ENCODE data around the gene CNDP2. TPM values are rescaled to one million over a fixed set of nuclear protein-coding genes. Genes with fewer than 3 reads are reported as not detected.

Gene CNDP2
- total RNA-seq, 1 experiment from 2014 or later: 161 TPM

- no peak overlapping the region for H3K27ac ChIP-seq
- no peaks in the 10 kb centered on the region for H3K36me3 ChIP-seq (ENCODE audit: low read depth)
- no peaks in the 10 kb centered on the region for H3K9me3 ChIP-seq (ENCODE audit: insufficient read depth, low read depth)
- BruUV-seq (replicated peaks): no TSS peak
- no peaks in the 10 kb centered on the region for H4K20me1 ChIP-seq (ENCODE audit: insufficient read depth)
- H3K27me3 ChIP-seq (ENCODE audit: insufficient read depth, low read depth): peaks cover 48% of the 10 kb centered on the region; the same call in 1 of the 2 replicates
- H3K4me3 ChIP-seq: no peak overlapping the region
- DNase-seq: no peak
- TF ChIP-seq EZH2 (IDR thresholded peaks at IDR 0.05; ENCODE audit: low read depth): no peak
- no peak for TF ChIP-seq CTCF (conservative IDR thresholded peaks at IDR 0.05)
- H2AFZ ChIP-seq: no peak overlapping the region
- no peaks in the 10 kb centered on the region for H3K79me2 ChIP-seq (ENCODE audit: low read depth)
- no peaks in the 10 kb centered on the region for H3K9me2 ChIP-seq (ENCODE audit: insufficient read depth)
- ChIA-PET CTCF (no interaction called here), POLR2A (ENCODE audit: unreplicated experiment) (no interaction called here)
- intact Hi-C loops (cut with micrococcal nuclease; ENCODE audit: unreplicated experiment): no loop called here
- H3K4me1 ChIP-seq (replicated peaks; ENCODE audit: insufficient read depth): peaks cover 8% of the 10 kb centered on the region; the same call in 1 of the 2 replicates
- H3K4me2 ChIP-seq: no peak overlapping the region
- H3F3A ChIP-seq (ENCODE audit: insufficient read depth, low read depth): no peaks in the 10 kb centered on the region
Measured at GRCh38 chr18:74530584-74530862, 34.4 kb downstream of the CNDP2 start.

- BruUV-seq (replicated peaks): no TSS peak
- Histone ChIP-seq H3K27me3 (ENCODE audit: insufficient read depth, low read depth) (peaks cover 48% of the 10 kb centered on the region; the same call in 1 of the 2 replicates), H3K4me2 (no peak overlapping the region), H3K27ac (no peak overlapping the region), H2AFZ (no peak overlapping the region), H3F3A (ENCODE audit: insufficient read depth, low read depth) (no peaks in the 10 kb centered on the region), H3K79me2 (ENCODE audit: low read depth) (no peaks in the 10 kb centered on the region), H3K4me1 (replicated peaks; ENCODE audit: insufficient read depth) (peaks cover 8% of the 10 kb centered on the region; the same call in 1 of the 2 replicates), H3K36me3 (ENCODE audit: low read depth) (no peaks in the 10 kb centered on the region), H3K9me3 (ENCODE audit: insufficient read depth, low read depth) (no peaks in the 10 kb centered on the region), H4K20me1 (ENCODE audit: insufficient read depth) (no peaks in the 10 kb centered on the region), H3K9me2 (ENCODE audit: insufficient read depth) (no peaks in the 10 kb centered on the region), H3K4me3 (no peak overlapping the region)
- ChIA-PET CTCF (no interaction called here), POLR2A (ENCODE audit: unreplicated experiment) (no interaction called here)
- intact Hi-C loops (cut with micrococcal nuclease; ENCODE audit: unreplicated experiment): no loop called here
- DNase-seq: no peak
- TF ChIP-seq CTCF (conservative IDR thresholded peaks at IDR 0.05) (no peak), EZH2 (IDR thresholded peaks at IDR 0.05; ENCODE audit: low read depth) (no peak)
Measured at GRCh38 chr18:74531043-74531442, 34.9 kb downstream of the CNDP2 start.

GRCh38 chr18:74532511-74533025, 36.4 kb downstream of the CNDP2 start:
- ChIA-PET CTCF (no interaction called here), POLR2A (ENCODE audit: unreplicated experiment) (no interaction called here)
- intact Hi-C loops (cut with micrococcal nuclease; ENCODE audit: unreplicated experiment): no loop called here
- no peaks in the 10 kb centered on the region for H3K4me1 ChIP-seq (replicated peaks; ENCODE audit: insufficient read depth)
- H2AFZ ChIP-seq: no peak overlapping the region
- no peaks in the 10 kb centered on the region for H3K79me2 ChIP-seq (ENCODE audit: low read depth)
- TF ChIP-seq CTCF (conservative IDR thresholded peaks at IDR 0.05) (no peak), EZH2 (IDR thresholded peaks at IDR 0.05; ENCODE audit: low read depth) (no peak)
- no peaks in the 10 kb centered on the region for H3K9me3 ChIP-seq (ENCODE audit: insufficient read depth, low read depth)
- no peaks in the 10 kb centered on the region for H3K36me3 ChIP-seq (ENCODE audit: low read depth)
- no TSS peak for BruUV-seq (replicated peaks)
- no peaks in the 10 kb centered on the region for H3F3A ChIP-seq (ENCODE audit: insufficient read depth, low read depth)
- no peak overlapping the region for H3K4me3 ChIP-seq
- no peaks in the 10 kb centered on the region for H3K9me2 ChIP-seq (ENCODE audit: insufficient read depth)
- no peak overlapping the region for H3K4me2 ChIP-seq
- peaks cover 59% of the 10 kb centered on the region for H3K27me3 ChIP-seq (ENCODE audit: insufficient read depth, low read depth)
- H4K20me1 ChIP-seq (ENCODE audit: insufficient read depth): no peaks in the 10 kb centered on the region
- H3K27ac ChIP-seq: no peak overlapping the region
- DNase-seq: no peak
